Inferior parietal cortex (tissue), 1 donor: Measurements from ENCODE around the gene TMEM150A.
"Not testable (repeated sequence)": the region's sequence is repeated elsewhere in the genome, so short reads cannot be mapped to it uniquely, and the experiment has no call there.

Experiments used
- DNase-seq: peaks from one replicate; pipeline ENCODE4 v3.0.0-alpha.2; 2016; ENCODE audit errors: extremely low spot score

TMEM150A gene

GRCh38 chr2:85593023-85593422, 9.5 kb downstream of the TMEM150A start:
- no peak for DNase-seq

GRCh38 chr2:85592299-85592698, 10.2 kb downstream of the TMEM150A start:
- DNase-seq, result not testable (repeated sequence)

DNA sequence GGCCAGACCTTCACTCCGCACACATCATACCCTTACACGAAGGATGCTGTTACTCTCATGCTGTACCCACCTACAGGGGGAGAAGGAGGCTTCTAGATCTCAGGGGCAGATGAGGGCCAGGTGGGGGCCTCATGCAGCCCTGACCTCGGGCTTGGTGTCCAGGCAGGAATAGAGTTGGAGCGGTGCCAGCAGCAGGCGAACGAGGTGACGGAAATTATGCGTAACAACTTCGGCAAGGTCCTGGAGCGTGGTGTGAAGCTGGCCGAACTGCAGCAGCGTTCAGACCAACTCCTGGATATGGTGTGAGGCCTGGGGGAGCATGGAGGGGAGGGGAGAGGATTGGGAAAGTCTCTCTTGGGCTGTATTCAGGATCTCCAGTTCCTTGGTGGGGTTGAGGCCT, 10.9 kb downstream of the TMEM150A start:
- no peak for DNase-seq

DNA sequence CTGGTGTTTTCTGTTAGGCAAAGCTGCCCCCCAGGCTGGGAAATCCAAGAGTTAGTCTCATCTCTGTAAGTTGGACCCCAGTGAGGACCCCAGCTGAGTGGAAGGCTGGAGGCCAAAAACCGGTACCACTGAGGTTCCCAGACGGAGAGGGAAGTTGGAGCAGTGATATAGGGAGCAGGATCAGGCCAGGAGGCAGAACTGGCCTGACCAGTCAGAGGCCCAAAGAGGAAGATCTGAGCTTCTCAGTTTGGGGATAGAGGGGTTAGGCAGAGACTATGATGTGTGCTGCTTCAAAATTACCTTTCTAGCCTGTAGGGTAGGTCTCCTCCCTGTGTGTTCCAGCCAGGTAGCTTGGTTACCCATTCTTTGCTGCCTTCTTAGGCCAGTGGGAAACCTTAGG, 11.5 kb downstream of the TMEM150A start:
- no peak for DNase-seq

GRCh38 chr2:85589982-85590791, 12.3 kb downstream of the TMEM150A start:
- no peak for DNase-seq

GRCh38 chr2:85589181-85589580, 13.3 kb downstream of the TMEM150A start:
- no peak for DNase-seq

GRCh38 chr2:85588645-85589044, 13.9 kb downstream of the TMEM150A start:
- DNase-seq, result no peak

DNA sequence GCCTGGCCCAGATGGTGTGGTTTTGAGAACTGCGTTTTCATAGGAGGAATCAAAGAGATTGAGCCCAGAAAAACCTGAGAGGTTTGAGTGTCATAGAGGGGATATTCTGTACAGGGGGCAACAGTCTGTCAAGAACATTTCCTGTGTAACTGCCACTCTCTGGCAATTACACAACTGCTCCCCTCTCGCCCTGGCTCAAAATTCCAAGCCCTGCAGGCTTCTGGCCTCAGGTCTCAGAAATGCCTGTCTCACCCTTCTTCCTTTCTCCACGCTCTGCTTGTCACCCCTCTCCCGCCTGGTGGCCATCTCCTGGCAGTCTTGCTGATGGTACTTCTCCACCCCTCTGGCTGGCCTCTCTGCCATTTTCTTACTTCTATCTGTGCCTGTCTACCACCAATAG, 14.3 kb downstream of the TMEM150A start:
- no peak for DNase-seq

DNA sequence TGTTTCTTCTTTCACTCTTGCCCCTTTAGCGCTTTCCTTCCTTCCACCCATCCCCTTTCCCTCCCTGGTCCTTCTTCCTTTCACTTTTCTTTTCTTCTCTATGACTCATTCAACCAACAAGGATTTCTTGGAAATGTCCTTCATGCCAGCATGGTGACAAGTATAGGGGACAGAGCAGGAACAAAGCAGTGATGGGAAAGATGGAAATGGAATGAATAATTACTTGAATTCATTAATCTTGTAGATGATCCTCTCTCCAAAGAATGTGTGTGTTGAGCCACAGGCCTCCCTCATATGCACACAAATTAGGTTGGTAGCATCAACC, 16.8 kb downstream of the TMEM150A start:
- DNase-seq, result no peak

DNA sequence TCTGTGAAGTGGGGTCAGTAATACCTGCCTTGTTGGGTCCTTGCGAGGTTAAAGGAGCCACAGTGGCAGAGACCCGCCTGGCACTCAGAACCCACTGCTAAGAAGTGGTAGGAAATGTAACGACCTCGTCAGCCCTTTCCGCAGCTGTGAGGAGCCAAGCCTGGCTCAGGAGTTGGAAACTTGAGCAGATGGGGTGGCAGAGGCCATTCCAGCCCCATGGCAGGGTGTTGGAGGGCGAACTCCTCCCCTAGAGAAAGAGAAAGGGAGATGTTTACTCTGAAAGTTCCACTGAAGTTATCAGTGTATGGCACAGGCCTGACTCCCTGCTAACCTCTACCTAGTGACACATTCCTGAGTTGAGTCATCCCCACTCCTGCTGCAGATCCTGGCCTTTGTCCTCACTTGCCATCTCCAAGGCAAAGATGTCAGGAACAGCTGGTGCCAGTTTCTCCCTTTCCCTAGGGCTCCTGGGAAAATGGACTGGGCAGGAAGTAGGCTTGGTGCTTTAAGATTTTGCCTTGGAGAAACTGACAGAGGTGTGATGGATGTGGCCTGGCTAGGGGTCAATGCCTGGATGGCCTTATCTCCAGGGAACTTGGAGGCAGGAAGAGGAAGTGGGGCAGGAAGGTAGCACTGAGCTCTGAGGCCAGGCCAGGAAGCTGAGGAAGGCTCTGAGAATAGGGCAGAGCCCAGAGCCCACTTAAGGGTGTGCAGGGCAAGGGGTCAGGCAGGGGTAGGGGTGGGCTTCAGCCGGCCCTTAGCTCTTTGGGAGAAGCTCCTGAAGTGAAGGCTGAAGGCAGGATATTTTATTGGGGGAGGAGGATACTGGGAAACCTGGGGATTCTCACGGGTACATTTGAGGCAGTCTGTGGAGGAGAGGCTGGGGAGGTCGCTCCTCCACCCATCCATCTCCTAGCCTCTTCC, 17.4 kb downstream of the TMEM150A start:
- no peak for DNase-seq

DNA sequence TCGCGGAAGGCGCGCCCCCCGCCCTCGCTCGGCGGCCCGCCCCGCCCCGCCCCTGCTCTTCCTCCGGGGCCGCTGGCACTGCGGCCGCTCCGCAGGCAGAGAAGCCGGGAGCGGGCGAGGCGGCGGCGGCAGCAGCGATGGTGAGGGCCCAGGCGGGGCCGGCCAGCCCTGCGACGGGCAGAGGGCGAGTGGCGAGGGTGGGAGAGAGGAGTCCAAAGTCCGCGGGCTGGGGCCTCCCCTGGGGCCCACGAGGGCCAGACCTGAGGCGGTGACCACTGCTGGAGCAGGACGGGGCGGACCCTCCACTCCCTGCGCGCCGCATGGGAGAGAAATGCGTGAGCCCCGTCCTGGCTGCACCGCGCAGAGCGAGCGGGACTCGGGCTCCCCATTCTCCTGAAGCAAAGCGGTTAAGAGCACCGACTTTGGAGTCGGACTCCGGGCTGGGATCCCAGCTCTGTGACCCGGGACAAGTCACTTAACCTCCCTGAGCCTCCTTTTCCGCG, 18.1 kb downstream of the TMEM150A start, which contains the start of gene VAMP5:
TSS of gene VAMP5 (plus strand) at position 78 of the 503 bp plus-strand sequence. CDS start at position 138, 60 bp downstream.
- no peak for DNase-seq

DNA sequence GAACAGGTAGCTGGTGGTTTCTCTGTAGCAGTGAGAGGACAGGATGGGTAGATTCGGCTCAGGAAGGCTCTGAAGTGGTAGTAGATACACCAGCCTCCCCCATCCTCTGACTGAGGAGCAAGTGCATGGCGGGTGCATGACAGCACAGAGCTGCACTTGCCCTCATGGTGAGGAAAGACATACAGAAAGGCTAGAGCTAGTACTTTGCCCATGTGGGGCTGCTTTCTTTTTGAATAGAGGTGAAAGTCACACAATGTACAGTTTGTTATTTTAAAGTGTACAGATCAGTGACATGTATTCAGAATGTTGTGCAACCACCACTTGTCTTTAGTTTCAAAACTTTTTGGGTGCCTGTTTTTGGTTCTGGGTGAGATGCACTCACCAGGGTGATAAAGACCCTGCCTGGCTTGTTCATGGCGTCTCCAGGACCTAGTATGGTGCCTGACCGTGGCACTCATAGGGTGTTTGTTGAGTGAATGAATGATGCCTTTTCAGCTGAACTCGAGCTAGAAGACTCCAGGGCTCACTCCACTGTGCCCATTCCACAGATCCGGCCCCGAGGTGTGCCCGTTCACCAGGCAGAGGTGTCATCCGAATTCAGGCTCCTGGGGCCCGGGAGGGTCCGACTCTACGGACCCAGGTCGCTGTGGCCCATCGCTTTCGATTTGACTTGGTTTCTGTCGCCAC, 18.7 kb downstream of the TMEM150A start:
- DNase-seq, result no peak

DNA sequence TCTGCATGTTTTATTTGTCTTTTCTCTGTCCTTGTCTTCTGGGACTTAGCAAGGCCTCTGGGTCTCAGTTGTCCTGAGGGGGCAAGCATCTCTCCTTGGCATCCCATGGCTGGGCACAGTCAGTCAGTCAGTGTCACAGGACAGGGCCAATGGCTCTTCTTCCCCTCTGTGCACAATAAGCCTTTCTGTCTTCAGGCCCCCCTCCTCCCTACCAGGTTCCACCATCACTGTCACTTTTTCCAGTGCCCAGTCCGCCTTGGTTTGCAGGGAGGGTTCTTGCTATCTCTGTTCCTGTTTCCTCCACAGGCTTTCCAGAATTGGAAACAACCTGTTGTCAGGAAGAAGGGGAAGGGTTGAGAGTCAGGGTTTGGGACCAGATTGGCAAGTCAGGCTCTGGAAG, 20.0 kb downstream of the TMEM150A start:
- no peak for DNase-seq

DNA sequence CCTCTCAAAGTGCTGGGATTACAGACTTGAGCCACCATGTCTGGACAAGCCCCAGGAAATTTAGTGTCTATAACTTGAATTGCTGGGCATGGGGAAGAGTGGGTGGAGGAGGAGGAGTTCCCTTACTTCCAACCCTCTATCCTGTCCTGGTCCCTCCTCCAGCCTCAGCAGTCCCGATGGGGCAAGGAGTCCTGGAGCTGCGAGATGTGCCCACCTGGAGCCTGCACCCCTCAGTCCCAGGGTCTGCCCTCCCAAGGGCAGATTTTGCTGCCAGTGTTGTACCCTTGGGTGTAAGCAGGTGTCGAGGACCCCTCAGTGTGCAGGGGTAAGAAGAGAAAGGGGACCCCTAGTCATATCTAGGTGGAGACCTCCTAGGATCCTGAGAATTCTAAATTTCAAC, 22.3 kb downstream of the TMEM150A start:
- no peak for DNase-seq

DNA sequence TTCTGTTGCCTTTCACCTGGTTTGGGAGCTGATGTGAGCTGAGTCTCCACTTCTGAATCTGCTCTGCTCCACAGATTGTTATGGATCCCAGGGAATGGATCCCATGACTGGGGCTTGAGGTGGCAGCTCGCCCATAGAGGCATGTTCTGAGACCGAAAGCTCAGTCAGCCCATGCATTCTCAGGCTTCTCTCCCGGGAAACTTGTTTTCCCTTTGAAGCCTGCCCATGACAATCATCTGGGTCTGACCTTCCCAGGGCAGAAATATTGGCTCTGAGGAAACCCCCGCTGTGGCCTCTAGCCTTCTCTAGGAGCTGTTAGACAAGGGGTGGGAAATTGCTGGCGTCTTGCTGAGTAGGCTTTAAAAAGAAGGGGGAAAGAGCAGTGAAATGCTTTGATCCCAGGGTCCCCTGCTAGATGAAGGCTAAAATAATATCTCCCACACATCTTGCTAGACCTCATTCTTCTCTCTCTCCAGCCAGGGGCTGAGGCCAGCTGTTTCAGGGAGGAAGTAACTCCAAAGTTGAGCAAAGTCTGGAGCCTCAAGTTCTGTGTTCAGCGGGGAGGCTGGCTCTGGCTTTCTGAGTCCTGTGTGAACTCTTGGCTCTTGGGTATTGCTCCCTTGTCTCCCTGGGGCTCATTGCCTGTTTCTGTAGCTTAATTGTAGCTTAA, 23.1 kb downstream of the TMEM150A start:
- DNase-seq, result no peak

GRCh38 chr2:85578243-85579180, 24.0 kb downstream of the TMEM150A start:
- DNase-seq, result no peak

- DNase-seq, result no peak
Observed at GRCh38 chr2:85577386-85578242, 24.9 kb downstream of the TMEM150A start, which contains the start of gene VAMP8. Gene VAMP8 (plus strand): TSS chr2:85577586. CDS start chr2:85577647, 61 bp downstream.

- DNase-seq, result no peak
Observed at GRCh38 chr2:85577063-85577385, 25.5 kb downstream of the TMEM150A start.

GRCh38 chr2:85575739-85576138, 26.8 kb downstream of the TMEM150A start:
- no peak for DNase-seq
